ENCODE results near the gene EPHB1.

Gene EPHB1

GRCh38 chr3:134852132-134852531, 57.1 kb downstream of the EPHB1 start:
- no peak for DNase-seq

- DNase-seq = no peak
Measured at GRCh38 chr3:134852893-134853351, 57.9 kb downstream of the EPHB1 start.

- no peak for DNase-seq
Measured at GRCh38 chr3:134854254-134854653, 59.2 kb downstream of the EPHB1 start.

- DNase-seq = no peak
Measured at GRCh38 chr3:134857356-134857755, 62.3 kb downstream of the EPHB1 start.

- no peak for DNase-seq
Measured at GRCh38 chr3:134857776-134858362, 62.8 kb downstream of the EPHB1 start.

- no peak for DNase-seq
Measured at GRCh38 chr3:134858441-134859035, 63.5 kb downstream of the EPHB1 start.

GRCh38 chr3:134859341-134859740, 64.3 kb downstream of the EPHB1 start:
- DNase-seq = no peak

GRCh38 chr3:134860141-134860540, 65.1 kb downstream of the EPHB1 start:
- DNase-seq = no peak

GRCh38 chr3:134863915-134864314, 68.9 kb downstream of the EPHB1 start:
- DNase-seq = no peak

GRCh38 chr3:134864636-134865035, 69.6 kb downstream of the EPHB1 start:
- DNase-seq = no peak

GRCh38 chr3:134867277-134867676, 72.2 kb downstream of the EPHB1 start:
- no peak for DNase-seq

GRCh38 chr3:134869153-134869726, 74.2 kb downstream of the EPHB1 start:
- DNase-seq = no peak

- DNase-seq = no peak
Measured at GRCh38 chr3:134871818-134872217, 76.8 kb downstream of the EPHB1 start.

- no peak for DNase-seq
Measured at GRCh38 chr3:134872440-134873388, 77.7 kb downstream of the EPHB1 start.

- no peak for DNase-seq
Measured at GRCh38 chr3:134873789-134874188, 78.7 kb downstream of the EPHB1 start.

GRCh38 chr3:134874737-134875413, 79.8 kb downstream of the EPHB1 start:
- no peak for DNase-seq

- no peak for DNase-seq
Measured at GRCh38 chr3:134876836-134877235, 81.8 kb downstream of the EPHB1 start.

- no peak for DNase-seq
Measured at GRCh38 chr3:134877788-134878187, 82.7 kb downstream of the EPHB1 start.

- no peak for DNase-seq
Measured at GRCh38 chr3:134879990-134880389, 84.9 kb downstream of the EPHB1 start.

GRCh38 chr3:134880431-134880830, 85.4 kb downstream of the EPHB1 start:
- DNase-seq = no peak

GRCh38 chr3:134881305-134881704, 86.2 kb downstream of the EPHB1 start:
- DNase-seq = no peak

GRCh38 chr3:134883697-134884385, 88.8 kb downstream of the EPHB1 start:
- DNase-seq = no peak
